HPDE6-E6E7 (cell line): Measurements from ENCODE around the gene HBS1L.
A peak's percentile ranks its signal among the peaks of the same experiment; 100 is the strongest.

Experiments
- DNase-seq: peaks from one replicate; pipeline ENCODE4 v3.0.0; 2011; ENCODE audit warnings: missing footprints; ENCODE audit errors: extremely low spot score

Gene HBS1L

GRCh38 chr6:135002229-135002844, 52.3 kb downstream of the HBS1L start:
- peak; percentile 17 for DNase-seq

GRCh38 chr6:134999107-134999506, 55.5 kb downstream of the HBS1L start:
- no peak for DNase-seq

DNA sequence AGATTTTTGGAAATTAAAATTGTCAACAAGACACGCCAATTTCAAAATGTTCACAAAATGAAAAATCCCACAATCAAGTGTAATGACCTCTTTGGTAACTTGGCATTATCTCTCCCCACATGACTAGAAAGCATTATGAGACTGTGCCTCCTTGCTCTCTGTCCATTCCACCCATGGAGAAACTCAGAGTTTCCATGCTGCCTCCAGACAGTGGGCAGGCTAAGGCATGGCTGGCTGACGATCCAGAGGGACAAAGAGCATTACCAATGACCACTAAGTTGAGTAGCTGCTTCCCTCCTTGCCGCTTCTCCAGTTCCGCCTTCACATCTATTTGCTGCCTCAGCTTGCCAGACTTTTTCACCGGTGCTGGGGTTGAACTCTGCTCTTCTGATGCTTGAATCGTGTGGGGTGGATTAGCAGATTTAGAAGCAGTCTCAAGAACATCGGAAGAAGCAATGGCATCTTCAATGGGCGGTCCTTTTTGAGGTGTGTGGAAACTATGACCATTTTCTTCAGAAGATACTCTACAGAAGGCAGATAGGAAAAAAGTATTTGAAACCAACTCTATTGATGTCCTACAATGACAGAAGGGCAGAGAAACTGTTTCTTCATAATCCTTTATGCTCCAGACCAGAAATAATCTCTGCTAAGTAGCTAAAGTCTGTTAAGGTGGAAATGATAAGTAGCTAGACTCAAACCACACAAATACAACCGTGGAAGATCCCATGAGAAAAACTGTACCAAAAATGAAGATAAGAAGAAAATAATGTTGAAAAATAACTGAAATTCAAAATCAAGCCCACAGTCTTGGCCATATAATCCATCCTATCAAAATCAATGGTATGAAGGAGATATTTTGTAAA, 57.3 kb downstream of the HBS1L start:
- no peak for DNase-seq

DNA sequence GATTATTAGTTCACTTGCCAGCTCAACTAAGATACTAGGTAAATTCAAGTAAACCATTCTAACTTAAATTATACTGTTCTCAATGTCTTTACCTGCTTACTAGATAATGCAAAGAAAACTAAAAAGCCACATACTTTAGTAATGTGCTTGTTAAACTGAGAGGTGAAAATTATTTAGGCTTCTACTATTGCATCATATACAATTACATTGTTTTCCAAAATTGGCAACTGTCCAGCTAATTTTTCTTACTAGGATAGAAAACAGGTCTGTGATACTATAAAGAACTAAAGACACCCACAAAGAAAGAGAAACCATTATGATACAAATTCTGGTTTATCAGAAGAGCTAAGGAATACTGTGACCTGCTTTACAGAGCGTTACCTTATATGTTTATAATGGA, 59.1 kb downstream of the HBS1L start:
- DNase-seq = no peak

DNA sequence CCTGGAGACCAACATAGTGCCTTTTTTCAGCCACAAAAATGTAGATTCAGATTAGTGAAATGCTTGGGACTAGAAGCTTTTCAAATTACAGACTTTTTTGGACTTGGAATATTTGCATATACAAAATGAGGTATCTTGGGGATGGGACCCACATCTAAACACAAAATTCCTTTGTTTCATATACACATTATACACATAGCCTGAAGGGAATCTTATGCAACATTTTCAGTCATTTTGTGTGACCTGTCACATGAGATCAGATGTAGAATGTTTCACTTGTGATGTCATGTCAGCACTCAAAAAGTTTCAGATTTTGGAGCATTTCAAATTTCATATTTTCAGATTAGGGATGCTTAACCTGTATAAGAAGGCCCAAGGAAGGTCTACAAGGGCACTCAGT, 60.2 kb downstream of the HBS1L start:
- no peak for DNase-seq

DNA sequence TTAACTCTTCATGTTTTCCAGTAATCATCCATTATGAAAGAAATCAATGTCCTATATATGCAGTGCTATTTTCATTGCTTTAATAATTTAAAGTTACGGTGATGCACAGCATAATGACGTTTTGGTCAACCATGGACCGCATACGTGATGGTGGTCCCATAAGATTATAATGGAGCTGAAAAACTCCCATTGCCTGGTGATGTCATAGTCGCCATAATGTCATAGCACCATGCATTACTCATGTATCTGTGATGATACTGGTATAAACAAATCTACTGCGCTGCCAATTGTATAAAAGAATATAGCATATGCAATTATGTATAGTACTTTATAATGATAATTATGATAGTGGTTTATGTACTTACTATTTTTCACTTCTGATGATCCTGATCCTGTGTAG, 62.5 kb downstream of the HBS1L start:
- DNase-seq = no peak

- DNase-seq = no peak
Observed at GRCh38 chr6:134990262-134990661, 64.4 kb downstream of the HBS1L start.

- no peak for DNase-seq
Observed at GRCh38 chr6:134984821-134985220, 69.8 kb downstream of the HBS1L start.

- DNase-seq = no peak
Observed at GRCh38 chr6:134983823-134984222, 70.8 kb downstream of the HBS1L start.

DNA sequence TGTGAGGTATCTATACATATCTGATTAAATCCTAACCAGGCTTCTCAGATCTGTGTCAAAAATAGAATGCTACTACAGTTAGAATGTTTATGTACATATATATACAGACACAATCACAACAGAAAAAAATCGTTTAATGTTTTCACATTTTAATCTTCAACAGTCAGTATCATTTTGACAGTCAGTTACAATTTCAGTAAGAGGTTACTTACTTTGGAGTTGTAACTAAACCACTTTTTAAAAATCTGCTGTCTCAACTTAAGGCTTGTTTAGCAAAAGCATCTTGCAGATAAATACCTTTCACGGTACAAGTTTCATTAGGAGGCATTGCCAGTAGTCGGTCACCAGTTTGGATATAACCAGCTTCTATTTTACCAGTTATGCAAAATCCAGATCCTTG, 72.5 kb downstream of the HBS1L start:
- DNase-seq = no peak

DNA sequence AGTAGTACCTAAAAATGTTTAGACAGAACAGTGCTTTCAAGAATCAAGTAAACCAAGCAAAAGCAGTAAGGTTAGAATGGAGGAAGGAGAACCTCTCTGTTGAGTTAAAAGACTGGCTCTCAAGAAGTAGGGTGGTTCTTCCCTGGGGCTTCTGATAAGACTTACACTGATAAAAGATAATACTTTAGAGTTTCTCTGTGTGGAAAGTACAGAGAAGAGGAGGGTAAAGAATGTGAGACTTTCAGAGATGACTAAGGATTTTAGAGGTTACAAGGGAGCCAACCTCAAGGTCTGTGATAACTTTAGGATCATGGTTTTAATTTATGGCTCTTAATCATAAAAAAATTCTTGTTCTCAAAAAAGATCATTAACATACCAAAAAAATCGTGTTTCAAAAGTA, 73.8 kb downstream of the HBS1L start:
- DNase-seq = no peak

DNA sequence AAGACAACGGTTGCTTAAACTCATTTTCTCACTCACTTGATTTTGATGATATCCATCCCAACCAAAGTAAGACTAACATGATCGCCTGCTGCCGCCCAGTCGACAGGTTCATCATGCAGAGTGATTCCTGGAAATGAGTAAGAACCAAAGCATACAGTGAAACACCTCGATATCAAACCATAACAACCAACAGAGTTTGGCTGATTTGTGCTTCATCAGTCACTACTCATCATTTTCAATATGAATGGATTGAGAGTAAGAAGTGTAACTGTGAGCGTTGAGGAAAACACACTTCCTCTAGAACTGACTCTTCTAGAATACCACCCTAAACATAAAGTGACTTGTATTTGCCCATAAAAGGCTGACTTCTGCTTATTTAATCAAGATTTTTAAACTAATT, 75.5 kb downstream of the HBS1L start:
- DNase-seq = no peak

DNA sequence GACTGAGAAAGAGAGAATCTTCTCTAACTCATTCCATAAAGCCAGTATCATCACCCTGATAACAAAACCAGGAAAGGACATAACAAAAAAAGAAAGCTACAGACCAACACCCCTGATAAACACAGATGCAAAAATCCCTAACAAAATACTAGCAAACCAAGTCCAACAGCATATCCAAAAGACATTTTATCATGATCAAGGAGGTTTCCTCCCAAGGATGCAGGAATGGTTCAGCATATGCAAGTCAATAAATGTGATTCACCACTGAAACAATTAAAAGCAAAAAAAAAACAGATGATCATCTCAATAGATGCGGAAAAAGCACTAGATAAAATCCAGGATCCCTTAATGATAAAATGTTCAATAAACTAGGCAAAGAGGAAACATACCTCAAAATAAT, 80.3 kb downstream of the HBS1L start:
- no peak for DNase-seq

DNA sequence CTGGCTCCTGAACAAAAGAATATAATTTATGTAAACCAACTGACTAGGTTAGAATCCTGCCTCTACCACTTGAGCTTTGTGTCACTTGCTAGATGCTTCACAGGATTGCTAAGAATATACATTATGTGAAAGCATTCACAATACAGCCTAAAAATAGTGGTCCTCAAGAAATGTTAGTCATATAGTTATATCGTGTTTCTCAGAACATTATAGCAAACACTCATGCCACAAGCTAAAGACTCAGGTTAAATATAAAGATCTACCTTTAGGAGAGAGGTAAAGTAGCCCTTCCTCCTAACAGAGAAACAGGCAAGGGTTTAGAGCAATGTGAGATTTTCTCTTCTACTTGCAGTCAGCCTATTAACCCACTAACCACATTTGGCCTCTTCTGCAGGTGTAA, 86.9 kb downstream of the HBS1L start:
- no peak for DNase-seq

- DNase-seq = no peak
Observed at GRCh38 chr6:134964451-134965203, 90.0 kb downstream of the HBS1L start.

DNA sequence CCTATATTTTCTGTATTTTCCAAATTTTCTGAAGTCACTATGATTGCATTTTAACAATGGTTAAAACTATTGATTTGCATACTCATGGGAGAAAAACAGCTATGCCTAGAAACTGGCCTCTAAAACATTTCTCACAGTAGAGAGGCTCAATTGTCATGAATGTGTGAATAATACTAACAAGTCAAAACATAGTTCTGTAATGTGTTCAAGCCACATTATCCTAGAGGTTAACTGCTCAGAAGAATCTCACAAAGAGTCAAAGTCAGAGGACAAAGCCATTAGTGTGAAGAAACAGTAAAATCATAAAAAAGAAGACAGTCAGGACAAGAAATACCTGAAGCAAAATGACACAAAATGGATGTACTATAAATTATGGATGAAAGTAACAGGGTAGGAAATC, 92.2 kb downstream of the HBS1L start:
- DNase-seq = no peak

GRCh38 chr6:134961366-134961765, 93.3 kb downstream of the HBS1L start:
- no peak for DNase-seq

- DNase-seq = no peak
Observed at GRCh38 chr6:134959603-134960002, 95.0 kb downstream of the HBS1L start.

- no peak for DNase-seq
Observed at GRCh38 chr6:134956676-134957075, 97.9 kb downstream of the HBS1L start.

GRCh38 chr6:134956032-134956431, 98.6 kb downstream of the HBS1L start:
- no peak for DNase-seq

DNA sequence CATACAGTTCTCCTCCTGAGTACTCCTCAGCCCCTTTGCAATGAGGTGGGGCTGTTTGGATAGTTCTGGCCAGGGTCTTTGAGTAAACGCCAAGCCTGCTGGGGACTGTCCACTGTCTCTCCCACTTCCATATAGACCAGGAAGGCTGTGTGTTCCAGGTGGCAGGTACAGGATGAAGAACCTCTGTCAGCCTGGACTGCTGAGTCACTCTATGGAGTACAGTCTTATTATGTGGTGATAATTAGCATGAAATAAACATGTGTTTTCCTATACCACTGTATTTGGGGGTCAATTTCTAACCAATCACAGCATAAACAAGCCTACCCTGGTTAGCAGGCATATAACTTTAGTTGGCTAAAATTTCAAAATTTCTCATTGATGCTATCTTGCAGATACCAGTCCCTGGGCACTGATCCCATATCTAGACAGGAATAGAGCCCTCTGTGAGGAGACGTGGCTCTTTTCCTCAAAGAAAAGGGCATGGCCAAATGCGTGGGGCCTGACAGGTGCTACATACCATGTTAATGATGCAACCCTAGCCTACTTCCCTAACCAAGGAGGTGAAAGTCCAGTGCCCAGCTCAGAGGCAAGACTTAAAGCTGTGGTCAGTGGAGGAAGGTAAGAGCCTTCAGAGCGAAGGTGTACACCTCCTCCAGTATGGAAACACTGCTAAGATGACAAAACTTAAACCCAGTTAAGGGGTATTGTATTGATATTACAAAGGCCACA, 100.2 kb downstream of the HBS1L start:
- DNase-seq = no peak
